ENCODE measurements around the gene FLT1.

DNA sequence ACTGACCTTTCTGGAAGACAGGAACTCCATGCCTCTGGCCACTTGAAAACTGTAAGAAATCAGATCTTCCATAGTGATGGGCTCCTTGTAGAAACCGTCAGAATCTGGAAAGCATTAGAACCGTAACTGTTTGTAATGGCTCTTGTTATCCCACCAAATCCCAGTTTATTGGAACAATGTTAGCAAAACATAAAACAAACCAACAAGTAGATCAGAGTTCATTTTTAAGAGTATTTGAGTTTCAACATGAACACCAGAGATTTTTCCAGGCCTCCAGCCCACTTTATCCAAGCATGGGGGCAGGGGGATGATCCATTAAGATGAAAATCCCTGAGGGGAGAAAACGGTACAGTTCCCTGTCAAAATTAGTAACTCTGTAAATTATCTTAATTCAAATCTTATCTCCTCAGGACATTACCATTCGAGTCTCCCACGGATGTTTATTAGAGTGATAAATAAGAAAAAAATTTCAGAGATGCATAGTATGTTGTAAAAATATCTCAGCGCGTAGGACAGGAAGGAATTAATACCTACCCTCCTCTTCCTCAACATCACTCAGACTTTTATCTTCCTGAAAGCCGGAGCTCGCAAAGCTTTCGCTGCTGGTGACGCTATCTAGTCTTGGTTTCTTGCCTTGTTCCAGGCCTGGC lies 172.5 kb downstream of the FLT1 start:
- TF ChIP-seq CTBP1 (IDR thresholded peaks at IDR 0.05; ENCODE audit: borderline replicate concordance) (no peak), SP1 (IDR thresholded peaks at IDR 0.05) (no peak), FOXM1 (IDR thresholded peaks at IDR 0.05; ENCODE audit: borderline replicate concordance) (no peak), ARNT (IDR thresholded peaks at IDR 0.05) (no peak), SUZ12 (IDR thresholded peaks at IDR 0.05) (no peak), PKNOX1 (IDR thresholded peaks at IDR 0.05) (no peak), BHLHE40 (IDR thresholded peaks at IDR 0.05; ENCODE audit: borderline replicate concordance) (no peak), FOXA1 (IDR thresholded peaks at IDR 0.05) (no peak), HDGF (IDR thresholded peaks at IDR 0.05; ENCODE audit: borderline replicate concordance) (no peak), LEF1 (IDR thresholded peaks at IDR 0.05; ENCODE audit: borderline replicate concordance) (no peak)
